Measurements from ENCODE around the gene HSD17B3.
"Not testable (repeated sequence)": the region's sequence is repeated elsewhere in the genome, so short reads cannot be mapped to it uniquely, and the experiment has no call there.

HSD17B3 gene

GRCh38 chr9:96302021-96302420 lies at the start of gene HSD17B3:
Gene HSD17B3, minus strand, starts transcription at chr9:96302176. Its CDS starts 72 bp downstream, at chr9:96302104.
- DNase-seq, result no peak

GRCh38 chr9:96350866-96351265 lies 48.9 kb upstream of the HSD17B3 start:
- DNase-seq, result no peak

GRCh38 chr9:96348261-96348660 lies 46.3 kb upstream of the HSD17B3 start:
- no peak for DNase-seq

- DNase-seq, result no peak
These were observed 43.6 kb upstream of the HSD17B3 start for GRCh38 chr9:96345551-96345950.

- peak; percentile 46 for DNase-seq
These were observed 42.6 kb upstream of the HSD17B3 start for GRCh38 chr9:96344458-96345180.

- no peak for DNase-seq
These were observed 41.8 kb upstream of the HSD17B3 start for GRCh38 chr9:96343515-96344360.

- DNase-seq, result no peak
These were observed 40.7 kb upstream of the HSD17B3 start for GRCh38 chr9:96342571-96343245.

GRCh38 chr9:96340707-96341106 lies 38.7 kb upstream of the HSD17B3 start:
- DNase-seq, result no peak

- DNase-seq, result no peak
These were observed 36.3 kb upstream of the HSD17B3 start for GRCh38 chr9:96338299-96338698.

- DNase-seq, result no peak
These were observed 32.0 kb upstream of the HSD17B3 start for GRCh38 chr9:96333958-96334357.

- no peak for DNase-seq
These were observed 29.4 kb upstream of the HSD17B3 start for GRCh38 chr9:96331236-96331947.

- DNase-seq, result no peak
These were observed 25.8 kb upstream of the HSD17B3 start for GRCh38 chr9:96327694-96328352.

GRCh38 chr9:96323169-96323568 lies 21.2 kb upstream of the HSD17B3 start:
- no peak for DNase-seq

GRCh38 chr9:96322736-96323135 lies 20.8 kb upstream of the HSD17B3 start:
- DNase-seq, result not testable (repeated sequence)

- not testable (repeated sequence) for DNase-seq
These were observed 20.2 kb upstream of the HSD17B3 start for GRCh38 chr9:96322210-96322609.

- DNase-seq, result no peak
These were observed 19.5 kb upstream of the HSD17B3 start for GRCh38 chr9:96321515-96321914.

GRCh38 chr9:96320749-96321280 lies 18.8 kb upstream of the HSD17B3 start:
- DNase-seq, result no peak

GRCh38 chr9:96318921-96319565 lies 17.1 kb upstream of the HSD17B3 start:
- no peak for DNase-seq

- no peak for DNase-seq
These were observed 15.5 kb upstream of the HSD17B3 start for GRCh38 chr9:96317335-96317980.

- DNase-seq, result no peak
These were observed 7.9 kb upstream of the HSD17B3 start for GRCh38 chr9:96309850-96310249.

GRCh38 chr9:96306958-96307357 lies 5.0 kb upstream of the HSD17B3 start:
- not testable (repeated sequence) for DNase-seq

Data from NCI-H774 (cell line).